NCI-H2196 treated with DMSO at 0.1 percent for 48 hours (cell line): ENCODE results near the gene OBP2A.

Experiments used
- DNase-seq: peaks from one replicate; lab custom pipeline; 2025; ENCODE audit not compliant: unreplicated experiment; lab: John Stamatoyannopoulos, UW

Gene OBP2A

DNA sequence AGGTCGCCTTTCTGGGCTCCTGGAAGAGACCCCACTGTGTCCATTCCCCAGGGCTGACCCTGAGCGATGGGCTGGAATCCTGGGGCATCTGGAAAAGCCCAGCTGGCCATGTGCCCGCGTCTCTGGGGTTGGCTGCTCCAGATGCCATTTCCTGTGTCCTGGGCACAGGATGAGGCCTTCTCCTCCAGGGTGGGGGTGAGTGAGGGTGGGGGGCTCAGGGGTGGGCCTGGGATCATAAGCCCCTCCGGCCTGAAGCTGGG, 46.3 kb downstream of the OBP2A start:
- no peak for DNase-seq

DNA sequence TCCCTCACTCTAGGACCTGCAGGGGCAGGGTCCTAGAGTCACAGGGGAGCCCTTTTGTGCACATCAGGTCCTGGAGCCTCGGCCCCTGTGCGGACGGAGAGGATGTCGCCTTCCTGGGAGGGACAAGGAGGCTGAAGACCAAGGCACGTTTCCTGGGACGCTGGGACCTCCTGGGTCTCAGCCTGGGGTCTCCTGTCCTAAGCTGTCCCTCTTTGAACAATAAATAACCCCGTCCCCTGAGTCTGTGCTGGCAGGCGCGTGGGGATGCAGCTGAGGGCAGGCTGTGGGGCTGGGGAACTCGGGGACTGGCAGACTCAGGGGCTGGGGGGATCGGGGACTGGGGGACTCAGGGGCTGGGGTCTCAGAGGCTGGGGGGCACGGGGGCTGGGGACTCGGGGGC, 46.7 kb downstream of the OBP2A start:
- no peak for DNase-seq

DNA sequence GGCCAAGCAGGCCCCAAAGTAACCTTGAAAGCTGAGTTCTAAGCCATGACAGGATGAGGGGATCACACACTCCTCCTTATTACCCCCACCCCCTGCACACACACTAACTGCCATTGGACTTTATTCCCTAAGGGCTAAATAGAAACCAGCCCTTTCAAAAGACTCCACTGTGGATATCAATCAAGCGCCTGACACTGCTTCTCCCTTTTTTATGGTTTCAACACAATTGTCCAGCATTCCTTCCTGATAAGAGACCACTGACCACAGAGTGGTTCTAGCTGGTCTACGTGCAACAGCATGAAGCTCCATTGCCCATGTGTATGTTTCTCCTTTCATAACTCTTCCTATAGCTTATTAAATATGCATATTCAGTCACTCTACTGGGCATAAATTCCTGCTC, 50.3 kb downstream of the OBP2A start:
- DNase-seq = no peak
